Glomerular visceral epithelial cell (primary cell): ENCODE measurements around the gene INSYN2A.

Source experiments
- DNase-seq: peaks from one replicate; pipeline ENCODE4 v3.0.0-alpha.2; 2016; ENCODE audit errors: extremely low spot score

The INSYN2A gene

GRCh38 chr10:127195571-127196281, 665 bp downstream of the INSYN2A start:
- DNase-seq: no peak

- DNase-seq: no peak
These were observed 1.3 kb downstream of the INSYN2A start for GRCh38 chr10:127195041-127195506.

GRCh38 chr10:127194599-127194998, 1.8 kb downstream of the INSYN2A start:
- no peak for DNase-seq

- DNase-seq: no peak
These were observed 2.3 kb downstream of the INSYN2A start for GRCh38 chr10:127194111-127194510.

GRCh38 chr10:127193125-127193524, 3.3 kb downstream of the INSYN2A start:
- DNase-seq: peak; percentile 67

GRCh38 chr10:127190427-127190826, 6.0 kb downstream of the INSYN2A start:
- no peak for DNase-seq

- no peak for DNase-seq
These were observed 7.2 kb downstream of the INSYN2A start for GRCh38 chr10:127189226-127189625.

GRCh38 chr10:127186813-127187212, 9.6 kb downstream of the INSYN2A start:
- no peak for DNase-seq

GRCh38 chr10:127184582-127184981, 11.8 kb downstream of the INSYN2A start:
- DNase-seq: no peak

- peak; percentile 25 for DNase-seq
These were observed 14.2 kb downstream of the INSYN2A start for GRCh38 chr10:127182161-127182560.

GRCh38 chr10:127179612-127180250, 16.7 kb downstream of the INSYN2A start:
- no peak for DNase-seq

GRCh38 chr10:127176649-127177048, 19.7 kb downstream of the INSYN2A start:
- DNase-seq: no peak

GRCh38 chr10:127175357-127176110, 20.9 kb downstream of the INSYN2A start:
- no peak for DNase-seq

GRCh38 chr10:127174866-127175265, 21.5 kb downstream of the INSYN2A start:
- no peak for DNase-seq

- DNase-seq: no peak
These were observed 28.1 kb downstream of the INSYN2A start for GRCh38 chr10:127168261-127168660.

- no peak for DNase-seq
These were observed 33.5 kb downstream of the INSYN2A start for GRCh38 chr10:127162841-127163240.

- no peak for DNase-seq
These were observed 34.9 kb downstream of the INSYN2A start for GRCh38 chr10:127161482-127161881.

GRCh38 chr10:127159648-127160245, 36.6 kb downstream of the INSYN2A start:
- DNase-seq: no peak

GRCh38 chr10:127158662-127159061, 37.7 kb downstream of the INSYN2A start:
- DNase-seq: no peak

GRCh38 chr10:127157506-127158200, 38.7 kb downstream of the INSYN2A start:
- DNase-seq: no peak

- no peak for DNase-seq
These were observed 39.3 kb downstream of the INSYN2A start for GRCh38 chr10:127157089-127157488.
